ENCODE measurements around the gene ABO.
"Not testable (repeated sequence)": the region's sequence is repeated elsewhere in the genome, so short reads cannot be mapped to it uniquely, and the experiment has no call there.

The ABO gene

DNA sequence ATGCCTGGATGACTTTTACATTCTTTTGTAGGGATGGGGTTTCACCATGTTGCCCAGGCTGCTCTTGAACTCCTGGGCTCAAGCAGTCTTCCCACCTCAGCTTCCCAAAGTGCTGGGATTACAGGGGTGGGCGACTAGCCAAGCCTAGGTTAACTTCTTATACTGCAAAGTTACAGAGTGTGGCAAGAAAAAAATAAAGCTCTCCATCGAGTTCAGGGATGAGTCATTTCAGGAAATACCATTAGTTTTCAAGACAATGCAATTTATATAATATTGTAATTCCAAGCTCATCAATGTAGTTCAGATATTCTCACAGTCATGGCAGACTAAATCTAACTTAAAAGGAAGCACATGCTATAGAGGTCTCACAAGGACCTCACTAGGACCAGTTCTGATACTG, 11.5 kb upstream of the ABO start:
- DNase-seq: no peak

GRCh38 chr9:133285252-133285775, 10.3 kb upstream of the ABO start:
- no peak for DNase-seq

DNA sequence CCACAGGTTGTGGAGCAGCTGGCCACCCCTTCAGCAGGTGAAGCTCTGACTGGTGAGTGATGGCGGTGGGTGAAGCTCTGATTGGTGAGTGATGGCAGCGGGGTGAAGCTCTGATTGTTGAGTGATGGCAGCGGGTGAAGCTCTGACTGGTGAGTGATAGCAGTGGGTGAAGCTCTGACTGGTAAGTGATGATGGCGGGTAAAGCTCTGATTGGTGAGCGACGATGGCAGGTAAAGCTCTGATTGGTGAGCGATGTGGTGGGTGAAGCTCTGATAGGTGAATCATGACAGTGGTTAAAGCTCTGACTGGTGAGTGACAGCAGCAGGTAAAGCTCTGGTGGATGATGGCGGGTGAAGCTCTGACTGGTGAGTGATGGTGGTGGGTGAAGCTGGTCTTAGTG, 9.4 kb upstream of the ABO start:
- DNase-seq: no peak

DNA sequence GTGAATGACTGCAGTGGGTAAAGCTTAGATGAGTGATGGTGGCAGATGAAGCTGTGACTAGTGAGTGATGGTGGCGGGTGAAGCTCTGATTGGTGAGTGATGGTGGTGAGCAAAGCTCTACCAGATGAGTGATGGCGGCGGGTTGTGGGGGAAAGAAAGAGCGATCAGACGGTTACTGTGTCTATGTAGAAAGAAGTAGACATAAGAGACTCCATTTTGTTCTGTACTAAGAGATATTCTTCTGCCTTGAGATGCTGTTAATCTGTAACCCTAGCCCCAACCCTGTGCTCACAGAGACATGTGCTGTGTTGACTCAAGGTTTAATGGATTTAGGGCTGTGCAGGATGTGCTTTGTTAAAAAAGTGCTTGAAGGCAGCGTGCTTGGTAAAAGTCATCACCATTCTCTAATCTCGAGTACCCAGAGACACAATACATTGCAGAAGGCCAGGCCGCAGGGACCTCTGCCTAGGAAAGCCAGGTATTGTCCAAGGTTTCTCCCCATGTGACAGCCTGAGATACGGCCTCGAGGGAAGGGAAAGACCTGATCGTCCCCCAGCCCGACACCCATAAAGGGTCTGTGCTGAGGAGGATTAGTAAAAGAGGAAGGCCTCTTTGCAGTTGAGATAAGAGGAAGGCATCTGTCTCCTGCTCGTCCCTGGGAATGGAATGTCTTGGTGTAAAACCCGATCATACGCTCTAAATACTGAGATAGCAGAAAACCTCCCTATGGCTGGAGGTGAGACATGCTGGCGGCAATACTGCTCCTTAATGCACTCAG, 8.4 kb upstream of the ABO start:
- DNase-seq: not testable (repeated sequence)

DNA sequence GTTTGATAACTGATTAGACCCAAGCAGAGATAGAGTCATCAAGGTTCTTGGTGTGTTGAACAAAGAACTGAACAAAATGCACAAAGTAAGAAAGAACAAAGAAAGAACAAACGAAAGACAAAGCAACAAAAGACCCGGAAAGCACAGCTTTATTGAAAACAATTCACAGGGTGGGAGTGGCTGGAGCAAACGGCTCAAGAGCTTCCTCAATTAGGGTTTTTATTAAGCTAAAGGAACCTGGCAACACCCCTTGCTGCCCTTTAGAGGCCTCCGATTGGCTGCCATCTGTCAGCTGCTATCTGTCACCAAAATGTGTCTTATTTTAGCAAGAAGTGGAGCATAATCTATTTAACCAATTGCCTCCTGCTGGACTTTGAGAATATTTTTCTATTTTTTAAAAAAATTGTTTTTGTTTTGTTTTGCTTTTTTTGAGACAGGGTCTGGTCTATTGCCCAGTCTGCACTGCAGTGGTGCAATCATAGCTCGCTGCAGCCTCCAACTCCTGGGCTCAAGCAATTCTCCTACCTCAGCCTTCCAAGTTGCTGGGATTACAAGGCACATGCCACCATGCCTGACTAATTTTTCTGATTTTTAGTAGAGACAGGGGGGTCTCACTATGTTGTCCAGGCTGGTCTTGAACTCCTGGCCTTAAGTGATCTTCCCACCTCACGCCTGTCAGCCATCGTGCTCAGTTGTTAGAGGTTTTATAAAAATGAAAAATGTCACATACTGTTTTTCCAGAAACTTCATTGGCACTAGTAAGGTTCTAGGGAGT, 7.7 kb upstream of the ABO start:
- no peak for DNase-seq

DNA sequence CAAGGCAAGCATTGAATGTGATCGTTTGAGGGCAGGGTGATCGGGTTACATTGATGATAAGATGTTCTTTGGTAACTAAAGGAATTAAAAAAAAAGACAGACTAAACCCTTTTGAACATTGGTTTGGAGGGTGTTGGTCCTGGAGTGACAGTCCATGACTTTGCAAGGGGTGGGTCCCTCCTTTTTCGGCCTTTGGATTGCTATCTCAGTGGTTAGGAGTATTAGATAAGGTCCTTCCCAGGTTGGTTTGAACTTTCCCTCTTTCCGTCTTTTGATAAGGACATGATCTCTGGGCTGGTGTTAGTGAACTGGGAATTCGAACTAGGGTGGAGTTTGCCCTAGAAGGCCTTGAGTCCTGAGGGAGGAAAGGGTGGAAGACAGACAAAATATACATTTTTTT, 5.4 kb upstream of the ABO start:
- no peak for DNase-seq

DNA sequence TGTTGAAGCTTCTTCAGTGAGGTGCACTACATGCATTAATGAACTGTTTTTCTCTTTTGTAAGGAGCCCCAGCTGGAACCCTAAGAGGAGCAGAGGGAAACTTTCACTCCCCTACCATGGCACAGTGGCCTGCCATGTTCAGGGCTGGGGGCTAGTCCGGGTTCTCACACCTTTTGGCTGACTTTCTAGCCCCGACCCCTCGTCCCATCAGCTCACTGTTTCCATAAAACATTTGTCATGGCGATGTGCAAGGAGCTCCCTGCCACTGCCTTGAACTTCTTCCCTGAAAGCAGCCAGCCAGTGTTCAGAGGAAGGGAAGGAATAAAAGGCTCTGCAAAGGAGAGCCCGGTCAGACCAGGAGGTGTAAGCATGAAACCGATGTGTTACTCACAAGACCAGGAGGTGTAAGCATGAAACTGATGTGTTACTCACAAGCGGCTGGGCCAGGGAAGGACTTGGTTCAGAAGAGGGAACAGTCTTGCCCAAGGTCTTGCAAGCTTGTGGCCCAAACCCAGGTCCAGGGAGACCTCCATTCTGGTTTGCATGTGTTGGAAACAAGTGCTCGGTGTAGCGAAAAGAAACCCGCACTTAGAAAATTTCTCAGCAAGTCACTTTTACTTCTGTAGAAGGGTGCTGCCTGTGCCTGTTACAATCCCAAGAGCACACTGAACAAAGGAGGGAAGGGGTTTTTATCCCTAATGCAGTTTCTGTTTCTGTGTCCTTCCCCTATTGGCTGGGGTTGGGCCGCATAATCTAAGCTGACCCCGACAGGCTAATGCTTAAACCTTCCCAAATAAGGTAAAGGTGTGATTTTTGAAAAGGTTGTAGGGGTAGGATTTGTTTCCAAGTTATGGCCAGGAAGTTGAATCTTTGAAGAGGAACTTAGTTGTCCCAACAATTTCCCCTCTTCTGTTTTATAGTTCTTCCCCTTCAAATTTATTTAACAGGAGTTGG, 3.4 kb upstream of the ABO start:
- DNase-seq: no peak

- DNase-seq: no peak
Observed at GRCh38 chr9:133277467-133277866, 2.5 kb upstream of the ABO start.

DNA sequence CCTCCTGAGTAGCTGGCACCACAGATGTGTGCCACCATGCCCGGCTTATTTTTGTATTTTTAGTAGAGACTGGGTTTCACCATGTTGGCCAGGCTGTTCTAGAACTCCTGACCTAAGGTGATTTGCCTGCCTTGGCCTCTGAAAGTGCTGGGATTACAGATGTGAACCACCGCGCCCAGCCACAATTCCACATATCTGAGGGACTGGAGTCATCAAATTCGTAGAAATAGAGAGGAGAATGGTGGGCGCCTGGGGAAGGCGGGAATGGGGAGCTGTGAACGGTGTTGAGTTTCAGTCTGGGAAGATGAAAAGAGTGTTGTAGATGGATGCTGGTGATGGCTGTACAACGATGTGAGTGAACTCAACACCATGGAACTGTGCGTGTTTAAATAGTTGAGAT, 1.9 kb upstream of the ABO start:
- no peak for DNase-seq

- no peak for DNase-seq
Observed at GRCh38 chr9:133276001-133276884, 1.2 kb upstream of the ABO start.

GRCh38 chr9:133274236-133275104, 531 bp downstream of the ABO start:
- no peak for DNase-seq

- DNase-seq: no peak
Observed at GRCh38 chr9:133273819-133274218, 1.2 kb downstream of the ABO start.

DNA sequence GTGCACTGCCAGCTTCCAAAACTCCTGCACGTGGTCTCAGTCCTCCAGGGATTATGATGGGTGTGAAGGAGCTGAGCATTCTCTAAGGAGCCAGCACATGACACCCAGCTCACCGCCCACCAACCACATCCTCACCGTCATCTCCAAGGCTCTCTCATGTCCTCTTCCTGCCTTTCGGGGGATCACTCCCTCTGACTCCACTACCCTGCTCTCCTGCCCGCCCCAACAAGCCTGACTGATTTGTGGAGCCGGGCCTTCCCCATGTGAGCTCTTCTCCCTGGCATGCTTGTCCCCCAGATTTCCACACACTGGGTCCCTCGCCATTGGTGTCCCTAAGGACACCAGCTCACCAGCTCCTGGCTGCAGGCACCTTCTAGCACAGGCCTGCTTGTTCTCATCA, 1.9 kb downstream of the ABO start:
- no peak for DNase-seq

GRCh38 chr9:133269537-133270362, 5.3 kb downstream of the ABO start:
- DNase-seq: no peak

- not testable (repeated sequence) for DNase-seq
Observed at GRCh38 chr9:133269136-133269535, 5.9 kb downstream of the ABO start.

DNA sequence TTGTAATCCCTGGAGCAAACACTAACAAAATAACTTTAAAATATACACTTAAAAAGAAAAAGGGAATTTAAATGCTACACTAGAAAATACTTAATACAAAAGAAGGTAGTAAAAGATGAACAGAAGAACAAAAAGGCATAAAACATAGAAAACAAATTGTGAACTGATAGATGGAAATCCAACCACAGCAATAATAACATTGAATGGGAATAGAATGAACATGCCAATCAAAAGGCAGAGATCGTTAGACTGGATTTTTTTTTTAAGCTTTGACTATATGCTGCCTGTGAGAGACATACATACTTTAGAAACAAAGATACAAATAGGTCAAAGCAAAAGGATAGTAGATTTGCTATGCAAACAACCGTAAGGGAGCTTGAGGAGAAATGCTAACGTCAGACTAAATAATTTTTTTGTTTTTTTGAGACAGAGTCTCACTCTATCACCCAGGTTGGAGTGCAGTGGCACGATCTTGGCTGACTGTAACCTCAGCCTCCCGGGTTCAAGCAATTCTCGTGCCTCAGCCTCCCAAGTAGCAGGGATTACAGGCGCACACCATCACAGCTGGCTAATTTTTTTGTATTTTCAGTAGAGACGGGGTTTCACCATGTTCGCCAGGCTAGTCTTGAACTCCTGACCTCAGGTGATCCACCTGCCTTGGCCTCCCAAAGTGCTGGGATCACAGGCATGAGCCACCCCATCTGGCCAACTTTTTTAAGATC, 6.5 kb downstream of the ABO start:
- no peak for DNase-seq

DNA sequence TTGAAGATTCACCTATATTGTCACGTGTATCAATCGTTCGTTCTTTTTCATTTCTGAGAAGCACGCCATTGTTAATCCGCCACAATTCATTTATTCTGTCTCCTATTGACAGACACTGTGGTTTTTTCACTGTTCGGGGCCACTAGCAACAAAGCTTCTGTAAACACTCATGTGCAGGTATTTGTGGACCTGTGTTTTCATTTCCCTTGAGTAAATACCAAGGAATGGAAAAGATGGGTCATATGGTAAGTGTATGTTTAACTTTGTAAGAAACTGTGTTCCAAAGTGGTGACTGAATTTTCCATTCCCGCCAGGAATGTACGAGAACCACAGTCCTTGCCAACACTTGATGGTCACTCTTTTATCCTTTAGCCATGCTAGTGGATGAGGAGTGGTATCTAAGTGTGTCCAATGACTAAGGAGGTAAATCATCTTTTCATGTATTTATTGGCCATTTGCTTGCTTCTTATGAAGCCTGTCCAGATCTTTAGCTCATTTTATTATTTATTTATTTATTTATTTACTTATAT, 10.7 kb downstream of the ABO start:
- no peak for DNase-seq

- no peak for DNase-seq
Observed at GRCh38 chr9:133263557-133263956, 11.4 kb downstream of the ABO start.

DNA sequence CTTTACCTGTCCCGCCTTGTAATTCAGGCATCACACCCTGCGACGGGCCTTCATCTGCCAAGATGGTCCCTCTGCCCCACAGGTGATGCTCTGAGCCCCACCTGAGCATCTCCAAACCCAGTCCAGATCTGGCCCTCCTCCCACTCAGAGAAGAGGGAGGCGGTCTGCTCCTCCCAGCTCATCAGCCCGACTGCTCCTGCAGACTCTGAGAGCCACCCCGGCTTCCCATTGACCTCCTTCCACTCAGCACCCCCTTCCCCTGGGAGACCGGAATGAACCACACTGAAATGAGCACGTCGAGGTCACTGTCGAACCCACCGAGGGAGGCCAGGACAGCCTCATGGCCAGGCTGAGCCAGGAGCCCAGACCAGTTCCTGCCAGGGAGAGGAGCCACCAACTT, 12.8 kb downstream of the ABO start:
- no peak for DNase-seq

All from CD4-positive, alpha-beta T cell treated with Interleukin-12 subunit alpha and Interleukin-12 subunit beta, for 1 hour (primary cell).